BLaER1 treated with 17β-estradiol and CSF1 and Interleukin-3, amounts not matched to agents 10 nM and 100 nM (cell line): ENCODE results near the gene SH3BGRL3.

Experiments
- H3K27ac ChIP-seq, 11 experiments: shearing (Covaris generic); formaldehyde crosslinking; 2 replicates each; pipeline ENCODE4 v1.8.1; 2022
- H3K27me3 ChIP-seq, 11 experiments: shearing (Covaris generic); formaldehyde crosslinking; 2 replicates each; pipeline ENCODE4 v1.8.1; 2022
- H3K36me3 ChIP-seq, 11 experiments: shearing (Covaris generic); formaldehyde crosslinking; 2 replicates each; pipeline ENCODE4 v1.8.1; 2022
- H3K4me1 ChIP-seq, 10 experiments: shearing (Covaris generic); formaldehyde crosslinking; 2 replicates each; pipeline ENCODE4 v1.8.1; 2022
- H3K4me2 ChIP-seq, 11 experiments: shearing (Covaris generic); formaldehyde crosslinking; 2 replicates each; pipeline ENCODE4 v1.8.1; 2022
- H3K4me3 ChIP-seq, 10 experiments: shearing (Covaris generic); formaldehyde crosslinking; 2 replicates each; pipeline ENCODE4 v1.8.1; 2022
- H3K9ac ChIP-seq, 11 experiments: shearing (Covaris generic); formaldehyde crosslinking; 2 replicates each; pipeline ENCODE4 v1.8.1; 2022
- H3K9me3 ChIP-seq, 11 experiments: shearing (Covaris generic); formaldehyde crosslinking; replicated peaks in 1 of 11; 2 replicates each; pipeline ENCODE4 v1.8.1; 2022
- H4K20me1 ChIP-seq, 11 experiments: shearing (Covaris generic); formaldehyde crosslinking; 2 replicates each; pipeline ENCODE4 v1.8.1; 2022
- Cebpa-rat ChIP-seq, 11 experiments: shearing (Covaris generic); IDR thresholded peaks; 2 replicates each; pipeline ENCODE4 v1.8.1; 2022

Gene SH3BGRL3

GRCh38 chr1:26314501-26314900 lies 34.6 kb downstream of the SH3BGRL3 start:
- no peak overlapping the region for H3K4me3 ChIP-seq
- no peaks in the 10 kb centered on the region for H4K20me1 ChIP-seq
- H3K9me3 ChIP-seq: no peaks in the 10 kb centered on the region
- peaks cover 58 to 79% (median 66%) of the 10 kb centered on the region in 10 experiments for H3K4me1 ChIP-seq
- no peaks in the 10 kb centered on the region for H3K36me3 ChIP-seq
- peaks cover 0 to 8% (median 0%) of the 10 kb centered on the region in 11 experiments; a peak in 1 of 22 replicates for H3K27me3 ChIP-seq
- no peak for TF ChIP-seq Cebpa-rat (IDR thresholded peaks at IDR 0.05)
- H3K9ac ChIP-seq: peak overlapping the region in 4 of 11 experiments; percentile 67 to 75 (median 68); a peak in 2 of 22 replicates
- peak overlapping the region; percentile 76 to 98 (median 90) for H3K4me2 ChIP-seq
- H3K27ac ChIP-seq: peak overlapping the region in 9 of 11 experiments; percentile 63 to 82 (median 74); a peak in 15 of 22 replicates

GRCh38 chr1:26315874-26316850 lies 36.3 kb downstream of the SH3BGRL3 start:
- peak overlapping the region; percentile 76 to 98 (median 90) for H3K4me2 ChIP-seq
- peaks cover 0 to 8% (median 0%) of the 10 kb centered on the region in 11 experiments; a peak in 1 of 22 replicates for H3K27me3 ChIP-seq
- H3K36me3 ChIP-seq: no peaks in the 10 kb centered on the region
- peak overlapping the region; percentile 55 to 82 (median 74); a peak in 21 of 22 replicates for H3K27ac ChIP-seq
- no peaks in the 10 kb centered on the region for H4K20me1 ChIP-seq
- TF ChIP-seq Cebpa-rat (IDR thresholded peaks at IDR 0.05): no peak
- no peaks in the 10 kb centered on the region for H3K9me3 ChIP-seq
- H3K4me1 ChIP-seq: peaks cover 75 to 94% (median 83%) of the 10 kb centered on the region in 10 experiments
- H3K4me3 ChIP-seq: peak overlapping the region in 3 of 10 experiments; percentile 49 to 70 (median 62); a peak in 5 of 20 replicates
- H3K9ac ChIP-seq: peak overlapping the region; percentile 48 to 75 (median 67); a peak in 17 of 22 replicates

GRCh38 chr1:26317146-26317545 lies 37.3 kb downstream of the SH3BGRL3 start:
- H3K4me1 ChIP-seq: peaks cover 83 to 95% (median 91%) of the 10 kb centered on the region in 10 experiments
- peak overlapping the region; percentile 48 to 75 (median 67); a peak in 20 of 22 replicates for H3K9ac ChIP-seq
- TF ChIP-seq Cebpa-rat (IDR thresholded peaks at IDR 0.05): no peak
- peak overlapping the region in 6 of 10 experiments; percentile 32 to 70 (median 52); a peak in 10 of 20 replicates for H3K4me3 ChIP-seq
- no peaks in the 10 kb centered on the region for H3K9me3 ChIP-seq
- peaks cover 0 to 5% (median 0%) of the 10 kb centered on the region in 11 experiments; a peak in 1 of 22 replicates for H3K36me3 ChIP-seq
- H3K27me3 ChIP-seq: peaks cover 0 to 8% (median 0%) of the 10 kb centered on the region in 11 experiments; a peak in 1 of 22 replicates
- peak overlapping the region; percentile 53 to 82 (median 74); a peak in 21 of 22 replicates for H3K27ac ChIP-seq
- H4K20me1 ChIP-seq: no peaks in the 10 kb centered on the region
- H3K4me2 ChIP-seq: peak overlapping the region; percentile 76 to 98 (median 90)

- H3K4me3 ChIP-seq: peak within 1 kb of the TSS; percentile 22 to 70 (median 49); a peak in 19 of 20 replicates
Measured at GRCh38 chr1:26317612-26318337, 37.9 kb downstream of the SH3BGRL3 start, which contains the start of gene CD52. CD52 (plus strand) TSS chr1:26317958; CDS start chr1:26318018, 60 bp downstream.

GRCh38 chr1:26318338-26319064 lies 38.6 kb downstream of the SH3BGRL3 start:
- TF ChIP-seq Cebpa-rat (IDR thresholded peaks at IDR 0.05): no peak
- Histone ChIP-seq H3K9me3 (no peaks in the 10 kb centered on the region), H3K27me3 (peaks cover 0 to 8% (median 0%) of the 10 kb centered on the region in 11 experiments; a peak in 1 of 22 replicates), H3K9ac (peak overlapping the region; percentile 48 to 75 (median 67)), H3K4me2 (peak overlapping the region; percentile 76 to 98 (median 90)), H3K4me1 (peaks cover 80 to 87% (median 84%) of the 10 kb centered on the region in 10 experiments), H3K36me3 (peaks cover 0 to 6% (median 0%) of the 10 kb centered on the region in 11 experiments; a peak in 2 of 22 replicates), H3K27ac (peak overlapping the region; percentile 53 to 82 (median 74)), H4K20me1 (no peaks in the 10 kb centered on the region), H3K4me3 (peak overlapping the region; percentile 22 to 70 (median 49); a peak in 19 of 20 replicates)

More at GRCh38 chr1:26317612-26318337, 37.9 kb downstream of the SH3BGRL3 start, which contains the start of gene CD52:
- peak within 1 kb of the TSS; percentile 61 to 82 (median 74) for H3K27ac ChIP-seq
- no peaks in the 10 kb centered on the region for H3K9me3 ChIP-seq
- peaks cover 0 to 6% (median 0%) of the 10 kb centered on the region in 11 experiments; a peak in 2 of 22 replicates for H3K36me3 ChIP-seq
- peak within 1 kb of the TSS; percentile 76 to 98 (median 90) for H3K4me2 ChIP-seq
- peaks cover 83 to 94% (median 91%) of the 10 kb centered on the region in 10 experiments for H3K4me1 ChIP-seq
- H3K27me3 ChIP-seq: peaks cover 0 to 8% (median 0%) of the 10 kb centered on the region in 11 experiments; a peak in 1 of 22 replicates
- H4K20me1 ChIP-seq: no peaks in the 10 kb centered on the region
- peak within 1 kb of the TSS; percentile 48 to 75 (median 67) for H3K9ac ChIP-seq
- TF ChIP-seq Cebpa-rat (IDR thresholded peaks at IDR 0.05): no peak

DNA sequence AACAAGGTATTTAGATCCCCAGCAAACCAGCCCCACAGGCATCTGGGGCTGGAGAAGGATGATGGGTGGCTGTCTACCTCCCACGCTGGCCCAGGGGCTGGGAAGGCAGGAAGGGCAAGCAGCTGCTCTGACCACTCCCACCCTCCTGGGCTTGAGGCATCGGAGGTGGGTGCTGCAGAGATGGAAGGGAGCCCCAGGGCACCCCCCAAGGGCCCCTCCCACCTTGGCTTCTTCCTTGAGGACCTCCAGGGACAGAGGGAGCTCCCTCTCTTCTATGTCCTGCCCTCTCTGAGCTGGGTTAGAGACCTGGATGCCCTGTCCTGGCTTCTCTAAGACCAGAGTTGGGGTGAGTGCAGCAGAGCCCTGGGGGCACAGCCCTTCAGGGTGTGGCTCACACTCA lies 41.0 kb downstream of the SH3BGRL3 start:
- Histone ChIP-seq H3K27me3 (peaks cover 0 to 8% (median 0%) of the 10 kb centered on the region in 11 experiments; a peak in 1 of 22 replicates), H3K4me3 (peak overlapping the region in 1 of 10 experiments; percentile 28; a peak in 2 of 20 replicates), H3K9me3 (no peaks in the 10 kb centered on the region), H3K36me3 (peaks cover 0 to 6% (median 0%) of the 10 kb centered on the region in 11 experiments; a peak in 2 of 22 replicates), H3K27ac (peak overlapping the region in 10 of 11 experiments; percentile 6 to 82 (median 62); a peak in 16 of 22 replicates), H4K20me1 (no peaks in the 10 kb centered on the region), H3K4me1 (peaks cover 56 to 63% (median 61%) of the 10 kb centered on the region in 10 experiments), H3K9ac (peak overlapping the region in 9 of 11 experiments; percentile 33 to 75 (median 49); a peak in 17 of 22 replicates), H3K4me2 (peak overlapping the region; percentile 76 to 98 (median 90))
- TF ChIP-seq Cebpa-rat (IDR thresholded peaks at IDR 0.05): no peak

- TF ChIP-seq Cebpa-rat (IDR thresholded peaks at IDR 0.05): no peak
- peak overlapping the region; percentile 76 to 98 (median 90) for H3K4me2 ChIP-seq
- peak overlapping the region; percentile 33 to 75 (median 51); a peak in 20 of 22 replicates for H3K9ac ChIP-seq
- H4K20me1 ChIP-seq: no peaks in the 10 kb centered on the region
- peak overlapping the region in 1 of 10 experiments; percentile 28; a peak in 1 of 20 replicates for H3K4me3 ChIP-seq
- H3K27me3 ChIP-seq: peaks cover 0 to 8% (median 0%) of the 10 kb centered on the region in 11 experiments; a peak in 1 of 22 replicates
- H3K9me3 ChIP-seq: no peaks in the 10 kb centered on the region
- peaks cover 0 to 6% (median 0%) of the 10 kb centered on the region in 11 experiments; a peak in 2 of 22 replicates for H3K36me3 ChIP-seq
- H3K27ac ChIP-seq: peak overlapping the region in 10 of 11 experiments; percentile 6 to 82 (median 64); a peak in 16 of 22 replicates
- peaks cover 50 to 57% (median 55%) of the 10 kb centered on the region in 10 experiments for H3K4me1 ChIP-seq
Measured at GRCh38 chr1:26321315-26322041, 41.6 kb downstream of the SH3BGRL3 start.
